Smooth muscle cell (in vitro differentiated cells): ENCODE results near the gene ATP5F1D. TPM values are rescaled to one million over a fixed set of nuclear protein-coding genes. Genes with fewer than 3 reads are reported as not detected.

Source experiments
- DNase-seq: peaks from one replicate; lab custom pipeline; 2025; ENCODE audit not compliant: unreplicated experiment; lab: John Stamatoyannopoulos, UW
- H2AFZ ChIP-seq: fragments of 200-600 bp; sonication (generic); 2 replicates; pipeline ENCODE4 v1.6.0; 2016; ENCODE audit warnings: antibody characterized with exemption, low read depth, mild to moderate bottlenecking
- H3F3A ChIP-seq: fragments of 200-600 bp; sonication (generic); 2 replicates; pipeline ENCODE4 v1.6.0; 2017; ENCODE audit warnings: antibody characterized with exemption, low read depth
- H3K27ac ChIP-seq: fragments of 200-600 bp; sonication (generic); 2 replicates; pipeline ENCODE4 v1.5.1; 2016; ENCODE audit warnings: low read depth, mild to moderate bottlenecking
- H3K27me3 ChIP-seq: fragments of 200-600 bp; sonication (generic); 2 replicates; pipeline ENCODE4 v1.6.1; 2016; ENCODE audit warnings: low read depth, mild to moderate bottlenecking
- H3K36me3 ChIP-seq: fragments of 200-600 bp; sonication (generic); 2 replicates; pipeline ENCODE4 v1.5.1; 2016; ENCODE audit warnings: low read depth
- H3K4me1 ChIP-seq: fragments of 200-600 bp; sonication (generic); 2 replicates; pipeline ENCODE4 v1.5.1; 2016; ENCODE audit warnings: low read depth
- H3K4me2 ChIP-seq: fragments of 200-600 bp; sonication (generic); 2 replicates; pipeline ENCODE4 v1.6.0; 2016; ENCODE audit warnings: mild to moderate bottlenecking
- H3K4me3 ChIP-seq: fragments of 200-600 bp; sonication (generic); 2 replicates; pipeline ENCODE4 v1.5.1; 2016; ENCODE audit warnings: mild to moderate bottlenecking
- H3K79me2 ChIP-seq: fragments of 200-600 bp; sonication (generic); 2 replicates; pipeline ENCODE4 v1.6.0; 2016; ENCODE audit warnings: low read depth, mild to moderate bottlenecking
- H3K9ac ChIP-seq: fragments of 200-600 bp; sonication (generic); 2 replicates; pipeline ENCODE4 v1.6.0; 2016; ENCODE audit warnings: low read depth
- H3K9me3 ChIP-seq: fragments of 200-600 bp; sonication (generic); replicated peaks from 2 replicates; pipeline ENCODE4 v1.5.1; 2016; ENCODE audit warnings: low read depth
- H4K20me1 ChIP-seq: fragments of 200-600 bp; sonication (generic); 2 replicates; pipeline ENCODE4 v1.6.0; 2016; ENCODE audit warnings: low read depth
- WGBS: methylation state at CpG from one replicate; pipeline ENCODE4 v1.1.7; 2016; ENCODE audit warnings: low lambda C conversion rate; 5-methylcytosine and 5-hydroxymethylcytosine counted together
- polyA plus RNA-seq: library from polyadenylated mRNA; unstranded; fragments of >200 nt; fragmentation: Nextera tagmentation; extraction: Ambion mirVana; gene quantifications from 2 replicates; pipeline ENCODE4 v1.2.1, GENCODE V29; 2016
- total RNA-seq: library from RNA; depleted of rRNA; stranded (reverse); fragments of >200 nt; gene quantifications from 2 replicates; pipeline ENCODE4 v1.2.3, GENCODE V29; 2014
- TF ChIP-seq, protein P1 (sequence below): fragments of 200-600 bp; sonication (generic); IDR thresholded peaks from 2 replicates; pipeline ENCODE4 v1.5.1; 2017; ENCODE audit warnings: borderline replicate concordance, mild to moderate bottlenecking, antibody characterized with exemption; ENCODE audit not compliant: insufficient read depth, poor library complexity, severe bottlenecking

Gene ATP5F1D
- total and polyA plus RNA-seq, 2 experiments from 2014 or later: 68.8 to 272 TPM

- TF ChIP-seq, protein P1, sequence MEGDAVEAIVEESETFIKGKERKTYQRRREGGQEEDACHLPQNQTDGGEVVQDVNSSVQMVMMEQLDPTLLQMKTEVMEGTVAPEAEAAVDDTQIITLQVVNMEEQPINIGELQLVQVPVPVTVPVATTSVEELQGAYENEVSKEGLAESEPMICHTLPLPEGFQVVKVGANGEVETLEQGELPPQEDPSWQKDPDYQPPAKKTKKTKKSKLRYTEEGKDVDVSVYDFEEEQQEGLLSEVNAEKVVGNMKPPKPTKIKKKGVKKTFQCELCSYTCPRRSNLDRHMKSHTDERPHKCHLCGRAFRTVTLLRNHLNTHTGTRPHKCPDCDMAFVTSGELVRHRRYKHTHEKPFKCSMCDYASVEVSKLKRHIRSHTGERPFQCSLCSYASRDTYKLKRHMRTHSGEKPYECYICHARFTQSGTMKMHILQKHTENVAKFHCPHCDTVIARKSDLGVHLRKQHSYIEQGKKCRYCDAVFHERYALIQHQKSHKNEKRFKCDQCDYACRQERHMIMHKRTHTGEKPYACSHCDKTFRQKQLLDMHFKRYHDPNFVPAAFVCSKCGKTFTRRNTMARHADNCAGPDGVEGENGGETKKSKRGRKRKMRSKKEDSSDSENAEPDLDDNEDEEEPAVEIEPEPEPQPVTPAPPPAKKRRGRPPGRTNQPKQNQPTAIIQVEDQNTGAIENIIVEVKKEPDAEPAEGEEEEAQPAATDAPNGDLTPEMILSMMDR: no peak
- H3K4me1 ChIP-seq: peaks cover 30% of the 10 kb centered on the region
- H3K36me3 ChIP-seq: peaks cover 8% of the 10 kb centered on the region
- peak within 1 kb of the TSS; percentile 42 for H2AFZ ChIP-seq
- DNase-seq: peak; percentile 84
- H4K20me1 ChIP-seq: peaks cover 48% of the 10 kb centered on the region
- peaks cover 40% of the 10 kb centered on the region for H3F3A ChIP-seq
- H3K4me2 ChIP-seq: peak within 1 kb of the TSS; percentile 99
- no peaks in the 10 kb centered on the region for H3K9me3 ChIP-seq
- H3K9ac ChIP-seq: peak within 1 kb of the TSS; percentile 88
- peaks cover 58% of the 10 kb centered on the region for H3K79me2 ChIP-seq
- WGBS: under 1% methylated on average over 89 of the region's 98 CpGs
- H3K27ac ChIP-seq: peak within 1 kb of the TSS; percentile 96
- no peaks in the 10 kb centered on the region for H3K27me3 ChIP-seq
- peak within 1 kb of the TSS; percentile 69 for H3K4me3 ChIP-seq
These were observed 33.9 kb downstream of the ATP5F1D start, which contains the start of gene FAM174C for GRCh38 chr19:1275260-1275975. TSS of gene FAM174C (plus strand) at chr19:1275530. CDS start at chr19:1275550, 20 bp downstream.

- no peak for DNase-seq
- WGBS: 23% methylated on average over 30 of the region's 43 CpGs
- peaks cover 23% of the 10 kb centered on the region for H3K4me1 ChIP-seq
- H3K4me2 ChIP-seq: peak overlapping the region; percentile 99
- H3K4me3 ChIP-seq: peak overlapping the region; percentile 69
- H3K9me3 ChIP-seq: no peaks in the 10 kb centered on the region
- peak overlapping the region; percentile 42 for H2AFZ ChIP-seq
- H3K27me3 ChIP-seq: no peaks in the 10 kb centered on the region
- TF ChIP-seq, protein P1: no peak
- H3F3A ChIP-seq: peaks cover 33% of the 10 kb centered on the region
- H3K36me3 ChIP-seq: peaks cover 8% of the 10 kb centered on the region
- H3K9ac ChIP-seq: peak overlapping the region; percentile 88
- H3K27ac ChIP-seq: peak overlapping the region; percentile 96
- peaks cover 41% of the 10 kb centered on the region for H4K20me1 ChIP-seq
- H3K79me2 ChIP-seq: peaks cover 52% of the 10 kb centered on the region
These were observed 34.6 kb downstream of the ATP5F1D start for GRCh38 chr19:1275976-1276627.

- Histone ChIP-seq H3K27ac (peak overlapping the region; percentile 96), H4K20me1 (peaks cover 36% of the 10 kb centered on the region), H3K9ac (peak overlapping the region; percentile 88), H2AFZ (no peak overlapping the region), H3K27me3 (no peaks in the 10 kb centered on the region), H3K79me2 (peaks cover 47% of the 10 kb centered on the region), H3K9me3 (no peaks in the 10 kb centered on the region), H3K4me3 (peak overlapping the region; percentile 69), H3K4me1 (peaks cover 19% of the 10 kb centered on the region), H3K4me2 (peak overlapping the region; percentile 99), H3K36me3 (peaks cover 8% of the 10 kb centered on the region), H3F3A (peaks cover 30% of the 10 kb centered on the region)
- DNase-seq: no peak
- TF ChIP-seq, protein P1: no peak
- WGBS: 85% methylated on average over 10 of the region's 10 CpGs
These were observed 35.1 kb downstream of the ATP5F1D start for GRCh38 chr19:1276628-1277022.
